ENCODE results near the gene GHR. TPM values are rescaled to one million over a fixed set of nuclear protein-coding genes. Genes with fewer than 3 reads are reported as not detected.
A peak's percentile ranks its signal among the peaks of the same experiment; 100 is the strongest.

The GHR gene
- total RNA-seq, 4 donors from 2014 or later, result 16.9 to 20.9 (median 20.2) TPM

- Histone ChIP-seq H3K27ac (no peak overlapping the region), H3K27me3 (no peaks in the 10 kb centered on the region), H3K9me3 (no peaks in the 10 kb centered on the region), H3K36me3 (no peaks in the 10 kb centered on the region), H3K4me3 (no peak overlapping the region), H3K4me1 (peaks cover 55% of the 10 kb centered on the region)
- DNase-seq (ENCODE audit: low spot score in 2 of 2), result no peak
- 41% methylated on average over 6 of the region's 6 CpGs for WGBS
- no peak for TF ChIP-seq POLR2AphosphoS5 (IDR thresholded peaks at IDR 0.05)
- TF ChIP-seq CTCF (IDR thresholded peaks at IDR 0.05), result no peak
- no peak for TF ChIP-seq POLR2A (IDR thresholded peaks at IDR 0.05)
- no peak for TF ChIP-seq EP300 (IDR thresholded peaks at IDR 0.05)
These were observed 76.9 kb downstream of the GHR start for GRCh38 chr5:42500003-42500599.

- H3K4me3 ChIP-seq, result no peak overlapping the region
- H3K4me1 ChIP-seq, result peaks cover 40% of the 10 kb centered on the region
- no peak for DNase-seq (ENCODE audit: low spot score in 2 of 2)
- H3K9me3 ChIP-seq, result no peaks in the 10 kb centered on the region
- TF ChIP-seq POLR2A (IDR thresholded peaks at IDR 0.05) (no peak), EP300 (IDR thresholded peaks at IDR 0.05) (no peak), POLR2AphosphoS5 (IDR thresholded peaks at IDR 0.05) (no peak), CTCF (IDR thresholded peaks at IDR 0.05) (no peak)
- no peaks in the 10 kb centered on the region for H3K36me3 ChIP-seq
- H3K27me3 ChIP-seq, result no peaks in the 10 kb centered on the region
- peak overlapping the region; percentile 49 for H3K27ac ChIP-seq
- 52% methylated on average over 2 of the region's 2 CpGs for WGBS
These were observed 79.6 kb downstream of the GHR start for GRCh38 chr5:42502613-42503470.

- no peak overlapping the region for H3K4me3 ChIP-seq
- H3K9me3 ChIP-seq, result no peaks in the 10 kb centered on the region
- H3K36me3 ChIP-seq, result no peaks in the 10 kb centered on the region
- no peaks in the 10 kb centered on the region for H3K27me3 ChIP-seq
- no peak for DNase-seq (ENCODE audit: low spot score in 2 of 2)
- H3K27ac ChIP-seq, result no peak overlapping the region
- H3K4me1 ChIP-seq, result peaks cover 18% of the 10 kb centered on the region
- WGBS, result 99% methylated on average over 2 of the region's 2 CpGs
- TF ChIP-seq POLR2AphosphoS5 (IDR thresholded peaks at IDR 0.05), result no peak
These were observed 83.4 kb downstream of the GHR start for GRCh38 chr5:42506662-42507061.

GRCh38 chr5:42507451-42508097 lies 84.3 kb downstream of the GHR start:
- WGBS, result 86% methylated on average over 5 of the region's 5 CpGs

GRCh38 chr5:42513246-42513645 lies 90.0 kb downstream of the GHR start:
- H3K9me3 ChIP-seq, result no peaks in the 10 kb centered on the region
- WGBS, result 95% methylated on average over 9 of the region's 9 CpGs
- no peaks in the 10 kb centered on the region for H3K36me3 ChIP-seq
- no peak overlapping the region for H3K27ac ChIP-seq
- no peak overlapping the region for H3K4me3 ChIP-seq
- peaks cover 1% of the 10 kb centered on the region for H3K4me1 ChIP-seq
- TF ChIP-seq CTCF (IDR thresholded peaks at IDR 0.05) (no peak), EP300 (IDR thresholded peaks at IDR 0.05) (no peak), POLR2AphosphoS5 (IDR thresholded peaks at IDR 0.05) (no peak), POLR2A (IDR thresholded peaks at IDR 0.05) (no peak)
- DNase-seq (ENCODE audit: low spot score in 2 of 2), result no peak
- no peaks in the 10 kb centered on the region for H3K27me3 ChIP-seq

More at GRCh38 chr5:42507451-42508097, 84.3 kb downstream of the GHR start:
- DNase-seq (ENCODE audit: low spot score in 2 of 2), result no peak
- H3K4me1 ChIP-seq, result peaks cover 9% of the 10 kb centered on the region
- TF ChIP-seq POLR2AphosphoS5 (IDR thresholded peaks at IDR 0.05) (no peak), POLR2A (IDR thresholded peaks at IDR 0.05) (no peak), EP300 (IDR thresholded peaks at IDR 0.05) (no peak), CTCF (IDR thresholded peaks at IDR 0.05) (no peak)
- no peak overlapping the region for H3K27ac ChIP-seq
- no peaks in the 10 kb centered on the region for H3K9me3 ChIP-seq
- no peak overlapping the region for H3K4me3 ChIP-seq
- no peaks in the 10 kb centered on the region for H3K27me3 ChIP-seq
- H3K36me3 ChIP-seq, result no peaks in the 10 kb centered on the region

All from suprapubic skin (tissue), 4 donors.